GM19035 (cell line): ENCODE data around the gene CAMTA1.
A peak's percentile ranks its signal among the peaks of the same experiment; 100 is the strongest.
"Not testable (repeated sequence)": the region's sequence is repeated elsewhere in the genome, so short reads cannot be mapped to it uniquely, and the experiment has no call there.

Source experiments
- ATAC-seq: cut with Tn5 transposase; IDR thresholded peaks from one replicate; pipeline ENCODE4 v1.9.1; 2021; ENCODE audit not compliant: unreplicated experiment

The CAMTA1 gene

GRCh38 chr1:6809461-6809860 lies 24.2 kb downstream of the CAMTA1 start:
- ATAC-seq, result no peak

- ATAC-seq, result not testable (repeated sequence)
These were observed 25.0 kb downstream of the CAMTA1 start for GRCh38 chr1:6810146-6810734.

- no peak for ATAC-seq
These were observed 26.3 kb downstream of the CAMTA1 start for GRCh38 chr1:6811583-6811982.

GRCh38 chr1:6813165-6813564 lies 27.9 kb downstream of the CAMTA1 start:
- no peak for ATAC-seq

- ATAC-seq, result no peak
These were observed 30.5 kb downstream of the CAMTA1 start for GRCh38 chr1:6815726-6816125.

GRCh38 chr1:6819246-6820040 lies 34.2 kb downstream of the CAMTA1 start:
- ATAC-seq, result no peak

GRCh38 chr1:6820899-6821298 lies 35.6 kb downstream of the CAMTA1 start:
- ATAC-seq, result no peak

GRCh38 chr1:6822530-6823359 lies 37.5 kb downstream of the CAMTA1 start:
- peak; percentile 67 for ATAC-seq

- ATAC-seq, result no peak
These were observed 38.5 kb downstream of the CAMTA1 start for GRCh38 chr1:6823793-6824192.

GRCh38 chr1:6824665-6825368 lies 39.6 kb downstream of the CAMTA1 start:
- no peak for ATAC-seq

GRCh38 chr1:6825828-6826227 lies 40.6 kb downstream of the CAMTA1 start:
- no peak for ATAC-seq

- ATAC-seq, result no peak
These were observed 41.8 kb downstream of the CAMTA1 start for GRCh38 chr1:6827079-6827478.

- no peak for ATAC-seq
These were observed 42.4 kb downstream of the CAMTA1 start for GRCh38 chr1:6827630-6828165.

- no peak for ATAC-seq
These were observed 46.1 kb downstream of the CAMTA1 start for GRCh38 chr1:6831366-6831765.

GRCh38 chr1:6832006-6832405 lies 46.8 kb downstream of the CAMTA1 start:
- not testable (repeated sequence) for ATAC-seq

GRCh38 chr1:6832531-6833188 lies 47.4 kb downstream of the CAMTA1 start:
- no peak for ATAC-seq

- ATAC-seq, result no peak
These were observed 48.5 kb downstream of the CAMTA1 start for GRCh38 chr1:6833804-6834203.

GRCh38 chr1:6834366-6834765 lies 49.1 kb downstream of the CAMTA1 start:
- no peak for ATAC-seq

- ATAC-seq, result no peak
These were observed 49.9 kb downstream of the CAMTA1 start for GRCh38 chr1:6835139-6835538.

GRCh38 chr1:6842301-6842700 lies 57.0 kb downstream of the CAMTA1 start:
- ATAC-seq, result no peak
